Natural killer cell (primary cell): Measurements from ENCODE around the gene GPR17. TPM values are rescaled to one million over a fixed set of nuclear protein-coding genes. Genes with fewer than 3 reads are reported as not detected.

Experiments used
- ATAC-seq, 3 donors: fragments of 150-1000 bp in 2 of 3; fragments of 200-7000 bp in 1 of 3; cut with Tn5 transposase; 1 replicate in 1 of 3; 2 replicates in 2 of 3; pipeline ENCODE4 v1.10.0; 2021; ENCODE audit warnings: mild to moderate bottlenecking in 2 of 3, moderate library complexity in 2 of 3
- DNase-seq, 2 donors: peaks; one replicate each; pipeline versions ENCODE4 v3.0.0 to v3.0.0-alpha.2; 2013 to 2021; ENCODE audit warnings: mixed read lengths in 1 of 2
- H3K27ac ChIP-seq: one replicate; pipeline ENCODE4 v1.5.1; 2013; ENCODE audit warnings: mild to moderate bottlenecking, low read length
- H3K27me3 ChIP-seq: one replicate; pipeline ENCODE4 v1.6.1; 2013; ENCODE audit warnings: low read length; ENCODE audit not compliant: control insufficient read depth, insufficient read depth
- H3K36me3 ChIP-seq: one replicate; pipeline ENCODE4 v1.6.1; 2013; ENCODE audit warnings: low read length; ENCODE audit not compliant: control insufficient read depth, insufficient read depth
- H3K4me1 ChIP-seq: one replicate; pipeline ENCODE4 v1.6.1; 2013; ENCODE audit warnings: low read length; ENCODE audit not compliant: control insufficient read depth, insufficient read depth
- H3K4me3 ChIP-seq: one replicate; pipeline ENCODE4 v1.5.1; 2013; ENCODE audit warnings: low read length
- H3K9me3 ChIP-seq: one replicate; pipeline ENCODE4 v1.6.1; 2013; ENCODE audit warnings: low read length; ENCODE audit not compliant: control insufficient read depth, insufficient read depth
- H3K27ac Mint-ChIP-seq, 2 donors: one replicate each; pipeline ENCODE4 v1.8.0; 2022; ENCODE audit warnings: mild to moderate bottlenecking in 2 of 2, mixed read lengths in 2 of 2, moderate library complexity in 1 of 2
- H3K27me3 Mint-ChIP-seq, 2 donors: one replicate each; pipeline ENCODE4 v1.8.0; 2022; ENCODE audit warnings: low read depth in 2 of 2, mixed read lengths in 2 of 2
- H3K36me3 Mint-ChIP-seq: one replicate; pipeline ENCODE4 v1.8.0; 2022; ENCODE audit warnings: mixed read lengths
- H3K4me1 Mint-ChIP-seq, 2 donors: one replicate each; pipeline ENCODE4 v1.8.0; 2022; ENCODE audit warnings: mixed read lengths in 2 of 2
- H3K4me3 Mint-ChIP-seq: one replicate; pipeline ENCODE4 v1.8.0; 2022; ENCODE audit warnings: mild to moderate bottlenecking, moderate library complexity, mixed read lengths
- H3K9me3 Mint-ChIP-seq, 2 donors: one replicate each; pipeline ENCODE4 v1.8.0; 2022; ENCODE audit warnings: mixed read lengths in 2 of 2
- CTCF ChIP-seq: fragments of 200-600 bp; IDR thresholded peaks from one replicate; pipeline ENCODE4 v1.8.0; 2022; ENCODE audit warnings: antibody characterized with exemption
- WGBS: methylation state at CpG from one replicate; pipeline ENCODE4 v1.1.7; 2013; ENCODE audit warnings: missing lambda C conversion rate; ENCODE audit not compliant: insufficient coverage; 5-methylcytosine and 5-hydroxymethylcytosine counted together
- intact Hi-C: fragments of 100-400 bp; cut with micrococcal nuclease; formaldehyde crosslinking; loops from one replicate; pipeline ENCODE4 v1.14.2; 2022
- total RNA-seq, 4 donors: library from RNA; stranded (reverse); fragments of 120-200 nt in 1 of 4; gene quantifications; one replicate each; pipeline versions ENCODE4 v1.2.3 to v1.2.4, GENCODE V29; 2013 to 2022

Gene GPR17
- total RNA-seq, 3 donors from 2014 or later (not counting 1 experiment from before 2014, with no cell fraction given), result not detected

DNA sequence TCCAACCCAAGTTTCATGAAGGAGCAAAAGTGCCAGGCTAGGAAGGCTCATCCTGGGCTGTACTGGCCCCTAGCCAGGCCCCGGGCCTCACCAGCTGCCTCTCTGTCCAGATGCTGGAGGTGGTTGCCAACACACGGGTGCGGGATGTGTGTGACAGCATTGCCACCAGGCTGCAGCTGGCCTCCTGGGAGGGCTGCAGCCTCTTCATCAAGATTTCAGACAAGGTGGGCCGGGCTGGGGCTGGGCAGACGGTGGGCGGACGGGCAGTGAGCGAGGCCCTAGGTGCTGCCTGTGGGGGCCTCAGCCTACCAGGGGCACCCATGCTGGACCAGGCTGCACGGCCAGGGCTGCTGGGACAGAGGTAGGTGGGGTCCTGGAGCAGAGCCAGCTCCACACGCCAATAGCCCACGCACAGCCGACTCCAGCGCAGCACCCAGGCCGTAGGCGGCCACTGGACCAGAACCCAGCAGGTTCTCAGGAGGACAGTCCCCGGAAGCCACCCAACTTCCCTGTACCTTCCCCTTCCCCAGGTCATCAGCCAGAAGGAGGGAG, 11.8 kb upstream of the GPR17 start:
- H3K4me3 Mint-ChIP-seq, result no peak overlapping the region
- intact Hi-C loops, result no loop called here
- Histone ChIP-seq H3K4me3 (no peak overlapping the region), H3K36me3 (no peaks in the 10 kb centered on the region), H3K27ac (peak overlapping the region; percentile 56), H3K4me1 (peaks cover 80% of the 10 kb centered on the region), H3K27me3 (no peaks in the 10 kb centered on the region), H3K9me3 (no peaks in the 10 kb centered on the region)
- H3K27ac Mint-ChIP-seq, result no peak overlapping the region
- no peak for TF ChIP-seq CTCF
- ATAC-seq (no peak), DNase-seq (no peak)
- 81% methylated on average over 15 of the region's 16 CpGs for WGBS
- no peaks in the 10 kb centered on the region for H3K36me3 Mint-ChIP-seq
- no peaks in the 10 kb centered on the region for H3K9me3 Mint-ChIP-seq
- no peaks in the 10 kb centered on the region for H3K27me3 Mint-ChIP-seq
- peaks cover 0 to 5% of the 10 kb centered on the region in 2 donors for H3K4me1 Mint-ChIP-seq

GRCh38 chr2:127634626-127635379, 11.2 kb upstream of the GPR17 start:
- no peaks in the 10 kb centered on the region for H3K36me3 Mint-ChIP-seq
- ATAC-seq (no peak), DNase-seq (no peak)
- H3K27me3 ChIP-seq, result no peaks in the 10 kb centered on the region
- WGBS, result 86% methylated on average over 17 of the region's 17 CpGs
- H3K9me3 Mint-ChIP-seq, result no peaks in the 10 kb centered on the region
- intact Hi-C loops, result no loop called here
- no peaks in the 10 kb centered on the region for H3K36me3 ChIP-seq
- no peak for TF ChIP-seq CTCF
- H3K4me1 Mint-ChIP-seq, result peaks cover 0 to 5% of the 10 kb centered on the region in 2 donors
- no peak overlapping the region for H3K27ac ChIP-seq
- H3K9me3 ChIP-seq, result no peaks in the 10 kb centered on the region
- no peak overlapping the region for H3K27ac Mint-ChIP-seq
- no peak overlapping the region for H3K4me3 ChIP-seq
- no peaks in the 10 kb centered on the region for H3K27me3 Mint-ChIP-seq
- no peak overlapping the region for H3K4me3 Mint-ChIP-seq
- peaks cover 86% of the 10 kb centered on the region for H3K4me1 ChIP-seq

GRCh38 chr2:127635380-127636237, 10.3 kb upstream of the GPR17 start:
- ATAC-seq (no peak), DNase-seq (no peak)
- Histone ChIP-seq H3K27me3 (no peaks in the 10 kb centered on the region), H3K4me1 (peaks cover 86% of the 10 kb centered on the region), H3K4me3 (no peak overlapping the region), H3K27ac (no peak overlapping the region), H3K9me3 (no peaks in the 10 kb centered on the region), H3K36me3 (no peaks in the 10 kb centered on the region)
- H3K4me1 Mint-ChIP-seq, result peaks cover 0 to 5% of the 10 kb centered on the region in 2 donors
- no peaks in the 10 kb centered on the region for H3K9me3 Mint-ChIP-seq
- 92% methylated on average over 19 of the region's 19 CpGs for WGBS
- intact Hi-C loops, result no loop called here
- H3K36me3 Mint-ChIP-seq, result no peaks in the 10 kb centered on the region
- no peak overlapping the region for H3K4me3 Mint-ChIP-seq
- no peak overlapping the region for H3K27ac Mint-ChIP-seq
- TF ChIP-seq CTCF, result no peak
- H3K27me3 Mint-ChIP-seq, result no peaks in the 10 kb centered on the region
